K562 (cell line): Measurements from ENCODE around the gene MED17. TPM values are rescaled to one million over a fixed set of nuclear protein-coding genes. Genes with fewer than 3 reads are reported as not detected.

ENCODE experiments used
- DIDO1 ChIP-seq: fragments of 450-650 bp; IDR thresholded peaks from 2 replicates; pipeline ENCODE4 v1.6.1; 2016; ENCODE audit warnings: low read depth, missing biosample characterization, missing genetic modification characterization
- ELF1 ChIP-seq: fragments of 200-800 bp; sonication (Bioruptor generic); IDR thresholded peaks from 2 replicates; pipeline ENCODE4 v1.6.1; 2016; ENCODE audit warnings: missing genetic modification characterization, missing compliant biosample characterization
- ETV5 ChIP-seq: sonication (generic); formaldehyde crosslinking; IDR thresholded peaks from 2 replicates; pipeline ENCODE4 v1.4.0; 2020; ENCODE audit warnings: low read depth, mild to moderate bottlenecking, missing genetic modification reagents
- JUN ChIP-seq, 2 experiments: sonication (generic) in 1 of 2; formaldehyde crosslinking in 1 of 2; IDR thresholded peaks; 2 replicates each; pipeline versions ENCODE4 v1.6.1 to v1.8.0; 2012 to 2022; ENCODE audit warnings: borderline replicate concordance in 2 of 2, mild to moderate bottlenecking in 2 of 2, improper control_type of control experiment in 1 of 2, low read depth in 1 of 2, low read length in 1 of 2, missing genetic modification reagents in 1 of 2
- MYNN ChIP-seq, 2 experiments: sonication (generic); formaldehyde crosslinking in 1 of 2; IDR thresholded peaks; 2 replicates each; pipeline versions ENCODE4 v1.5.0 to v1.6.1; 2016 to 2020; ENCODE audit warnings: antibody characterized with exemption in 1 of 2, missing genetic modification reagents in 1 of 2
- NR3C1 ChIP-seq: sonication (generic); formaldehyde crosslinking; IDR thresholded peaks from 2 replicates; pipeline ENCODE4 v1.8.1; 2022; ENCODE audit warnings: missing genetic modification reagents
- NRF1 ChIP-seq, 2 experiments: fragments of 450-650 bp; IDR thresholded peaks in 1 of 2; conservative IDR thresholded peaks in 1 of 2; 2 replicates each; pipeline ENCODE4 v1.6.1; 2014; ENCODE audit warnings: mild to moderate bottlenecking in 2 of 2
- STAT5B ChIP-seq: fragments of 250-450 bp; sonication (Bioruptor Pico); IDR thresholded peaks from 2 replicates; pipeline ENCODE4 v1.8.0; 2021; ENCODE audit warnings: mild to moderate bottlenecking, inconsistent platforms
- YBX1 ChIP-seq: fragments of 450-650 bp; IDR thresholded peaks from 2 replicates; pipeline ENCODE4 v1.7.1; 2016; ENCODE audit warnings: mild to moderate bottlenecking
- ZC3H4 ChIP-seq: sonication (generic); formaldehyde crosslinking; IDR thresholded peaks from 2 replicates; pipeline ENCODE4 v1.9.0; 2021; ENCODE audit warnings: missing genetic modification reagents, borderline replicate concordance
- polyA plus RNA-seq, 8 experiments: library from polyadenylated mRNA; depleted of rRNA in 4 of 8; stranded (reverse) in 5 of 8; unstranded in 3 of 8; fragments of >200 nt; fragmentation: Nextera tagmentation in 2 of 8; fragmentation: Illumina TruSeq in 1 of 8; extraction: Ambion mirVana in 2 of 8; extraction: Trizol in 1 of 8; gene quantifications; 2 replicates each; pipeline versions ENCODE4 v1.2.1 to v1.2.3, GENCODE V29; 2011 to 2014; ENCODE audit warnings: inconsistent platforms in 1 of 8, missing spikeins in 1 of 8
- total RNA-seq, 7 experiments: library from RNA; depleted of rRNA in 6 of 7; stranded (reverse); fragments of >200 nt in 6 of 7; fragmentation: Illumina TruSeq in 2 of 7; extraction: Trizol in 2 of 7; gene quantifications; 2 replicates each; pipeline versions ENCODE4 v1.2.1 to v1.2.3, GENCODE V29; 2011 to 2021; ENCODE audit warnings: low replicate concordance in 1 of 7
- TF ChIP-seq, protein P1 (sequence below): fragments of 450-650 bp; IDR thresholded peaks from 2 replicates; pipeline ENCODE4 v1.6.1; 2017; ENCODE audit warnings: antibody characterized with exemption, mild to moderate bottlenecking
- TF ChIP-seq, protein P2 (sequence below), 2 experiments: IDR thresholded peaks; 2 replicates each; pipeline ENCODE4 v1.6.1; 2012; ENCODE audit warnings: improper control_type of control experiment in 2 of 2, low read depth in 2 of 2, low read length in 2 of 2, borderline replicate concordance in 1 of 2
- TF ChIP-seq, protein P3 (sequence below): fragments of 450-650 bp; IDR thresholded peaks from 2 replicates; pipeline ENCODE4 v1.6.1; 2016; ENCODE audit warnings: low read depth

Gene MED17
- total and polyA plus RNA-seq, 9 of the 15 experiments (the other 6 are each of a cell fraction or from before 2014, with no cell fraction given): 6.7 to 34.7 (median 26.8) TPM

DNA sequence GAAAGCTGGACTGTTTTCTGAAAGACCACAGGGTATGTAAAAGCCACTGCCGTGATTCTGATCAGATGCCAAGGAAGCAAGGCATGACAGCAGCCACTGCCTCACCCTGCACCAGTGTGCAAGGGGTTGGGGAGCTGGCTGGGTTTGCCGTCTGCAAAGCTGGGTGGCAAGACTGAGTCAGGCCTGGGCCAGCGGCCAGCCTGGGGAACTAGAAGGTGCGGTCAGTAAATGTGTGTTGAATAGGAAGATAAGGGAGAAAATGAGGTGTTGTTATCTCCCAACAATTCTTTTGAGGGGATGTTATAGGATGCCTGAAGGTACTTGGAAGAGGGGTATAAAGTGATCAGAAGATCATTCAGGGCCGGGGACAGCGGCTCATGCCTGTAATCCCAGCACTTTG is 58.4 kb downstream of the MED17 start (continued):
- TF ChIP-seq, protein P1, sequence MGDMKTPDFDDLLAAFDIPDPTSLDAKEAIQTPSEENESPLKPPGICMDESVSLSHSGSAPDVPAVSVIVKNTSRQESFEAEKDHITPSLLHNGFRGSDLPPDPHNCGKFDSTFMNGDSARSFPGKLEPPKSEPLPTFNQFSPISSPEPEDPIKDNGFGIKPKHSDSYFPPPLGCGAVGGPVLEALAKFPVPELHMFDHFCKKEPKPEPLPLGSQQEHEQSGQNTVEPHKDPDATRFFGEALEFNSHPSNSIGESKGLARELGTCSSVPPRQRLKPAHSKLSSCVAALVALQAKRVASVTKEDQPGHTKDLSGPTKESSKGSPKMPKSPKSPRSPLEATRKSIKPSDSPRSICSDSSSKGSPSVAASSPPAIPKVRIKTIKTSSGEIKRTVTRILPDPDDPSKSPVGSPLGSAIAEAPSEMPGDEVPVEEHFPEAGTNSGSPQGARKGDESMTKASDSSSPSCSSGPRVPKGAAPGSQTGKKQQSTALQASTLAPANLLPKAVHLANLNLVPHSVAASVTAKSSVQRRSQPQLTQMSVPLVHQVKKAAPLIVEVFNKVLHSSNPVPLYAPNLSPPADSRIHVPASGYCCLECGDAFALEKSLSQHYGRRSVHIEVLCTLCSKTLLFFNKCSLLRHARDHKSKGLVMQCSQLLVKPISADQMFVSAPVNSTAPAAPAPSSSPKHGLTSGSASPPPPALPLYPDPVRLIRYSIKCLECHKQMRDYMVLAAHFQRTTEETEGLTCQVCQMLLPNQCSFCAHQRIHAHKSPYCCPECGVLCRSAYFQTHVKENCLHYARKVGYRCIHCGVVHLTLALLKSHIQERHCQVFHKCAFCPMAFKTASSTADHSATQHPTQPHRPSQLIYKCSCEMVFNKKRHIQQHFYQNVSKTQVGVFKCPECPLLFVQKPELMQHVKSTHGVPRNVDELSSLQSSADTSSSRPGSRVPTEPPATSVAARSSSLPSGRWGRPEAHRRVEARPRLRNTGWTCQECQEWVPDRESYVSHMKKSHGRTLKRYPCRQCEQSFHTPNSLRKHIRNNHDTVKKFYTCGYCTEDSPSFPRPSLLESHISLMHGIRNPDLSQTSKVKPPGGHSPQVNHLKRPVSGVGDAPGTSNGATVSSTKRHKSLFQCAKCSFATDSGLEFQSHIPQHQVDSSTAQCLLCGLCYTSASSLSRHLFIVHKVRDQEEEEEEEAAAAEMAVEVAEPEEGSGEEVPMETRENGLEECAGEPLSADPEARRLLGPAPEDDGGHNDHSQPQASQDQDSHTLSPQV: no peak
- TF ChIP-seq MYNN (IDR thresholded peaks at IDR 0.05): no peak
- no peak for TF ChIP-seq MYNN (CRISPR knock-in tag; IDR thresholded peaks at IDR 0.05)
- no peak for TF ChIP-seq ELF1 (tag)
- no peak for TF ChIP-seq NR3C1 (CRISPR knock-in tag)
- TF ChIP-seq ETV5: no peak
- TF ChIP-seq JUN (IDR thresholded peaks at IDR 0.05; ENCODE audit: borderline replicate concordance, low read depth, low read length): 0 out of 2 replicates have a peak, but pooled peaks have one; percentile 28
- no peak for TF ChIP-seq JUN (CRISPR knock-in tag; IDR thresholded peaks at IDR 0.05; ENCODE audit: borderline replicate concordance)
- TF ChIP-seq YBX1: no peak
- TF ChIP-seq NRF1 (conservative IDR thresholded peaks at IDR 0.05 in 1 of 2, IDR thresholded peaks at IDR 0.05 in 1 of 2): no peak
- TF ChIP-seq, protein P2, sequence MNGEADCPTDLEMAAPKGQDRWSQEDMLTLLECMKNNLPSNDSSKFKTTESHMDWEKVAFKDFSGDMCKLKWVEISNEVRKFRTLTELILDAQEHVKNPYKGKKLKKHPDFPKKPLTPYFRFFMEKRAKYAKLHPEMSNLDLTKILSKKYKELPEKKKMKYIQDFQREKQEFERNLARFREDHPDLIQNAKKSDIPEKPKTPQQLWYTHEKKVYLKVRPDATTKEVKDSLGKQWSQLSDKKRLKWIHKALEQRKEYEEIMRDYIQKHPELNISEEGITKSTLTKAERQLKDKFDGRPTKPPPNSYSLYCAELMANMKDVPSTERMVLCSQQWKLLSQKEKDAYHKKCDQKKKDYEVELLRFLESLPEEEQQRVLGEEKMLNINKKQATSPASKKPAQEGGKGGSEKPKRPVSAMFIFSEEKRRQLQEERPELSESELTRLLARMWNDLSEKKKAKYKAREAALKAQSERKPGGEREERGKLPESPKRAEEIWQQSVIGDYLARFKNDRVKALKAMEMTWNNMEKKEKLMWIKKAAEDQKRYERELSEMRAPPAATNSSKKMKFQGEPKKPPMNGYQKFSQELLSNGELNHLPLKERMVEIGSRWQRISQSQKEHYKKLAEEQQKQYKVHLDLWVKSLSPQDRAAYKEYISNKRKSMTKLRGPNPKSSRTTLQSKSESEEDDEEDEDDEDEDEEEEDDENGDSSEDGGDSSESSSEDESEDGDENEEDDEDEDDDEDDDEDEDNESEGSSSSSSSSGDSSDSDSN (IDR thresholded peaks at IDR 0.05; ENCODE audit: borderline replicate concordance in 1 of 2, low read depth in 2 of 2, low read length in 2 of 2): no peak
- TF ChIP-seq ZC3H4: no peak
- no peak for TF ChIP-seq STAT5B (CRISPR knock-in tag)
- TF ChIP-seq, protein P3, sequence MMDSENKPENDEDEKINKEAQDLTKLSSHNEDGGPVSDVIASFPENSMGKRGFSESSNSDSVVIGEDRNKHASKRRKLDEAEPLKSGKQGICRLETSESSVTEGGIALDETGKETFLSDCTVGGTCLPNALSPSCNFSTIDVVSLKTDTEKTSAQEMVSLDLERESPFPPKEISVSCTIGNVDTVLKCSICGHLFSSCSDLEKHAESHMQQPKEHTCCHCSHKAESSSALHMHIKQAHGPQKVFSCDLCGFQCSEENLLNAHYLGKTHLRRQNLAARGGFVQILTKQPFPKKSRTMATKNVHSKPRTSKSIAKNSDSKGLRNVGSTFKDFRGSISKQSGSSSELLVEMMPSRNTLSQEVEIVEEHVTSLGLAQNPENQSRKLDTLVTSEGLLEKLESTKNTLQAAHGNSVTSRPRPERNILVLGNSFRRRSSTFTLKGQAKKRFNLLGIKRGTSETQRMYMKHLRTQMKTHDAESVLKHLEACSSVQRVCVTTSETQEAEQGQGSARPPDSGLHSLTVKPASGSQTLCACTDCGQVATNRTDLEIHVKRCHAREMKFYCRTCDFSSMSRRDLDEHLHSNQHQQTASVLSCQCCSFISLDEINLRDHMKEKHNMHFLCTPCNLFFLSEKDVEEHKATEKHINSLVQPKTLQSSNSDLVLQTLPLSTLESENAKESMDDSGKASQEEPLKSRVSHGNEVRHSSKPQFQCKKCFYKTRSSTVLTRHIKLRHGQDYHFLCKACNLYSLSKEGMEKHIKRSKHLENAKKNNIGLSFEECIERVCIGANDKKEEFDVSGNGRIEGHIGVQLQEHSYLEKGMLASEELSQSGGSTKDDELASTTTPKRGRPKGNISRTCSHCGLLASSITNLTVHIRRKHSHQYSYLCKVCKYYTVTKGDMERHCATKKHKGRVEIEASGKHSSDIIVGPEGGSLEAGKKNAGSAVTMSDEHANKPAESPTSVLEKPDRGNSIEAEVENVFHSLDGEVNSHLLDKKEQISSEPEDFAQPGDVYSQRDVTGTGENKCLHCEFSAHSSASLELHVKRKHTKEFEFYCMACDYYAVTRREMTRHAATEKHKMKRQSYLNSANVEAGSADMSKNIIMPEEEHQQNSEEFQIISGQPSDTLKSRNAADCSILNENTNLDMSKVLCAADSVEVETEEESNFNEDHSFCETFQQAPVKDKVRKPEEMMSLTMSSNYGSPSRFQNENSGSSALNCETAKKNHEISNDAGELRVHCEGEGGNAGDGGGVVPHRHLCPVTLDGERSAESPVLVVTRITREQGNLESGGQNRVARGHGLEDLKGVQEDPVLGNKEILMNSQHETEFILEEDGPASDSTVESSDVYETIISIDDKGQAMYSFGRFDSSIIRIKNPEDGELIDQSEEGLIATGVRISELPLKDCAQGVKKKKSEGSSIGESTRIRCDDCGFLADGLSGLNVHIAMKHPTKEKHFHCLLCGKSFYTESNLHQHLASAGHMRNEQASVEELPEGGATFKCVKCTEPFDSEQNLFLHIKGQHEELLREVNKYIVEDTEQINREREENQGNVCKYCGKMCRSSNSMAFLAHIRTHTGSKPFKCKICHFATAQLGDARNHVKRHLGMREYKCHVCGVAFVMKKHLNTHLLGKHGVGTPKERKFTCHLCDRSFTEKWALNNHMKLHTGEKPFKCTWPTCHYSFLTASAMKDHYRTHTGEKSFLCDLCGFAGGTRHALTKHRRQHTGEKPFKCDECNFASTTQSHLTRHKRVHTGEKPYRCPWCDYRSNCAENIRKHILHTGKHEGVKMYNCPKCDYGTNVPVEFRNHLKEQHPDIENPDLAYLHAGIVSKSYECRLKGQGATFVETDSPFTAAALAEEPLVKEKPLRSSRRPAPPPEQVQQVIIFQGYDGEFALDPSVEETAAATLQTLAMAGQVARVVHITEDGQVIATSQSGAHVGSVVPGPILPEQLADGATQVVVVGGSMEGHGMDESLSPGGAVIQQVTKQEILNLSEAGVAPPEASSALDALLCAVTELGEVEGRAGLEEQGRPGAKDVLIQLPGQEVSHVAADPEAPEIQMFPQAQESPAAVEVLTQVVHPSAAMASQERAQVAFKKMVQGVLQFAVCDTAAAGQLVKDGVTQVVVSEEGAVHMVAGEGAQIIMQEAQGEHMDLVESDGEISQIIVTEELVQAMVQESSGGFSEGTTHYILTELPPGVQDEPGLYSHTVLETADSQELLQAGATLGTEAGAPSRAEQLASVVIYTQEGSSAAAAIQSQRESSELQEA: no peak
- no peak for TF ChIP-seq DIDO1 (tag)
